HUES64 (cell line): ENCODE measurements around the gene HYDIN.

Experiments used
- H3K27ac ChIP-seq: 2 replicates; pipeline ENCODE4 v1.7.0; 2013; ENCODE audit warnings: low read depth, low read length, inconsistent platforms
- H3K27me3 ChIP-seq: 2 replicates; pipeline ENCODE4 v1.6.1; 2013; ENCODE audit warnings: mild to moderate bottlenecking, low read length; ENCODE audit not compliant: insufficient read depth
- H3K36me3 ChIP-seq: 2 replicates; pipeline ENCODE4 v1.6.1; 2013; ENCODE audit warnings: mild to moderate bottlenecking, low read length; ENCODE audit not compliant: insufficient read depth
- H3K4me1 ChIP-seq: 2 replicates; pipeline ENCODE4 v1.6.1; 2013; ENCODE audit warnings: mild to moderate bottlenecking, low read length, moderate library complexity; ENCODE audit not compliant: insufficient read depth
- H3K4me3 ChIP-seq: 2 replicates; pipeline ENCODE4 v1.5.1; 2013; ENCODE audit warnings: mild to moderate bottlenecking, low read length, moderate library complexity
- H3K9ac ChIP-seq: 2 replicates; pipeline ENCODE4 v1.6.1; 2013; ENCODE audit warnings: mild to moderate bottlenecking, low read depth, low read length
- H3K9me3 ChIP-seq: 2 replicates; pipeline ENCODE4 v1.6.1; 2013; ENCODE audit warnings: low read depth, low read length; ENCODE audit not compliant: insufficient read depth
- WGBS: fragments of 150-250, 120-280 bp; methylation state at CpG from one replicate; pipeline ENCODE4 v1.1.7; 2013; ENCODE audit warnings: missing lambda C conversion rate; 5-methylcytosine and 5-hydroxymethylcytosine counted together

Gene HYDIN

DNA sequence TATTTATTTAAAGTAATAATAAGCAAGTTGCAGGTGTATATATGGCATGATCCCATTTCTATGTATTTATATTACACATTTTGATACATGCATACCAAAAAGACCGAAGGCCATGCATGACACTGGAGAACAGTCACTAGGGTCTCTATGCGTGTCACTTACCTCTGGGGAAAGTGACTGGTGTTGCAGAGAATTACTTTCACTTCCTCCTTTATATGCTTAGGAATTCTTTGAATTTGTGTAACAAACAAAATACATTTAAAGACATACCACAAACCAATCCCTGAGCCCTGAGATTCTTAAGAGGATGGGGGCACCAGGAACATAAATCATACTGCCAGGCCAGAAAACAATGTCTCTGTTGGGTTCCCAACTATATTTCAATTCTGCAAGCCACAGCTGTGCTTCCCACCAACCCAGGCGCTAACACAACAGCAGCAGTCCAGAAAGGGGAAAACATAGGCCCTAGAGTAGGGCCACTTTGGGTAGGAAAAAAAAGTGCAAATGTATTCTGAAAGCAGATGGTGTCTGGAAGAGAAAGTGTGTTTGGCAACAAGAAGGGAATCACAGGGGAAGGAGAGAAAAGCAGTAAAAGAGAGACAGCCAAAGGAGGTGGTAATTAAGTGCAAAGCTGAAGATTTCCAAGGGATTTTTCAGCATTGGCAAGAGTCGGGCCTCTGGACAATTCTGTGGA lies 24.5 kb upstream of the HYDIN start:
- H3K9me3 ChIP-seq, result no peaks in the 10 kb centered on the region
- WGBS, result 86% methylated on average over 4 of the region's 4 CpGs
- H3K36me3 ChIP-seq, result no peaks in the 10 kb centered on the region
- H3K4me1 ChIP-seq, result peaks cover 16% of the 10 kb centered on the region
- 0 out of 2 replicates have a peak overlapping the region, but pooled peaks have one; percentile 17 for H3K9ac ChIP-seq
- H3K27me3 ChIP-seq, result no peaks in the 10 kb centered on the region
- no peak overlapping the region for H3K4me3 ChIP-seq
- H3K27ac ChIP-seq, result peak overlapping the region; percentile 45

DNA sequence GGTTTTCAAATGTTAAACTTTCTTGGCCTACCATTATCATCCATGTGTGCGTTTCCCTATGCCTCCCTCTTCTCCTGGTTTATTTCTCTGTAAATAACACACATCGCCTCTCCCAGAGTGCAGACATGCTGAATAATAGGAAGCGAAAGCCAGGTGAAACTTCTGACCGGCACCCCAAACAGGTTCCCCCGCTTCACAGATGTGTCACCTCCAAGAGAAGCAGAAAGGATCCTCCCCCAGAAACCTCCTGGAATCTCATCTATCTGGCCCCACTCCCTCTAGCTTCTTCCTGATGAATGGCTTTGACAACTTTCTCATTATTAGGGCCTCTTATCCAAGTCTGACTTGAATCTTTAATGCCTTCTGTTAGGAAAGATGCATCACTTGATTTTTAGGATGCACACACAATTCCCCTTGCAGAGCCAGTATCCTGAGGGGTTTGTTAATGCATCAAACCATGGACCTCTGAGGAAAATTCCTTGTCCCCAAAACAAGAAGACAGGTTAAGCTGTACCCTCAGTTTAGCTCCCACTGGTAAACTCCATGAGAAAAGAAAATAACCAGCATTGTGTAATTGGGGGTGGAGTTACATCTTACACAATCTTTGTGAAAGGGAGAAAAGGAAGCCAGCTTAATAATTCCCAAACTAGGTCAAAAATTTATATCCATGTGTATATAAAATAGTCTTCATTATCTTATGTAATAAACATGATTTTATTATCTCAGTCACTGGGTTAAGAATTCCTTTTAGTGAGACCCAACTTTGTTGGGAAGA lies 20.1 kb upstream of the HYDIN start:
- 97% methylated on average over 5 of the region's 5 CpGs for WGBS
- Histone ChIP-seq H3K4me1 (peaks cover 15% of the 10 kb centered on the region), H3K27me3 (no peaks in the 10 kb centered on the region), H3K4me3 (no peak overlapping the region), H3K9me3 (no peaks in the 10 kb centered on the region), H3K9ac (no peak overlapping the region), H3K27ac (no peak overlapping the region), H3K36me3 (no peaks in the 10 kb centered on the region)

DNA sequence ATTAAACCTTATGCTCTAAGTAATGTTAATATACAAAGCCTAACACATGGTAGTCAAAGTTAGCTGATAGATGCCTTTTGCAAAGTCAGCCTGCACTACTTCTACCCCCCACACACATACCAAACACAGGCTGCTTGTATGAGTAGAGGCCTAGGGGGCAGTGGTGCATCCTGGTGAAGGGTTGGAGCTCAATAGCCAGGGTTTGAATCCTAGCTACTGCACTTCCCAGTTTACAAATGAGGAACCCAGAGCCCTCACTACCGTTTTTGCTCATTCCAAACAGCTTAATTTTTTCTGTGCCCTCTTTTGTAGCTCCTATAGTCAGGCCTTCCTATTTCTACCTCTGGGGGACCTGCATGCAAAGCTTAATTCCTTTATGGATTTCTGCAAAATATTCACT lies 18.9 kb upstream of the HYDIN start:
- 57% methylated on average over 1 of the region's 1 CpG for WGBS
- no peak overlapping the region for H3K4me3 ChIP-seq
- H3K36me3 ChIP-seq, result no peaks in the 10 kb centered on the region
- H3K27ac ChIP-seq, result no peak overlapping the region
- H3K9ac ChIP-seq, result no peak overlapping the region
- H3K4me1 ChIP-seq, result peaks cover 4% of the 10 kb centered on the region; the same call in 1 of the 2 replicates
- no peaks in the 10 kb centered on the region for H3K27me3 ChIP-seq
- no peaks in the 10 kb centered on the region for H3K9me3 ChIP-seq

DNA sequence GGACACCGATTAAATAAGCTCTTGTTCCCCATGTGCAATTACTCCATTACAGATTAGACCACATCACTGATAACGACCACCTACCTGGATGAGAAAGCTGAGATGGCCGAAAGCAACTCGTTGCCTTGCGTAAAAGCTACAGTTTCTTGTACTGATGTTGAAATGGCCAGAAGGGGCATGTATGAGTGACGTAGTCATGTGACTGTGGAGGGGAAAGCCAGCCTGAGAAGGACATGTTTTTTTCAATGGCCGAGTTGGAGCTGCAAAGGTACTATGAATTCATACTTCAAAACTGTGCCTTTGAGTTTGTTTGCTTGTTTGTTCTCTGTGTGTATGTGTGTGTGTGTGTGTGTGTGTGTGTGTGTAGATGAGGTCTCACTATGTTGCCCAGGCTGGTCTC lies 17.0 kb upstream of the HYDIN start:
- Histone ChIP-seq H3K27ac (no peak overlapping the region), H3K9me3 (no peaks in the 10 kb centered on the region), H3K4me3 (no peak overlapping the region), H3K27me3 (no peaks in the 10 kb centered on the region), H3K4me1 (0 out of 2 replicates have a peak, but pooled peaks cover 4% of the 10 kb centered on the region), H3K9ac (no peak overlapping the region), H3K36me3 (no peaks in the 10 kb centered on the region)
- WGBS, result 96% methylated on average over 7 of the region's 7 CpGs

DNA sequence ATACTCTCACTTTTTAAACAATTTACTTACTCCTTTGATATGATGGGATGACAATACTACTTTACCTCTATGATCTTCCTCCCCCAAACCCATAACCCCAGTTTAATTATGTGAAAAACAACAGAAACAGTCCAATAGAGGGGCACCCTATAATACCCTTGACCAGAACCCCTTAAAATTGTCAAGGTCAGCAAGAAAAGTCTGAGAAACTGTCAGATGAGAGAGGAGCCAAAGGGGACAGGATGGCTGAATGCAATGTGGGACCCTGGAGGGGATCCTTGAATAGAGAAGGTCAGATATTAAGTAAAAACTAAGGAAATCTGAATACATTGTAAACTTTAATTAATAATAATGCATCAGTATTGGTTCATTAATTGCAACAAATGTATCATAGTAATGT lies 15.8 kb upstream of the HYDIN start:
- Histone ChIP-seq H3K4me1 (0 out of 2 replicates have a peak, but pooled peaks cover 4% of the 10 kb centered on the region), H3K27me3 (no peaks in the 10 kb centered on the region), H3K27ac (no peak overlapping the region), H3K36me3 (no peaks in the 10 kb centered on the region), H3K9ac (no peak overlapping the region), H3K4me3 (no peak overlapping the region), H3K9me3 (no peaks in the 10 kb centered on the region)

DNA sequence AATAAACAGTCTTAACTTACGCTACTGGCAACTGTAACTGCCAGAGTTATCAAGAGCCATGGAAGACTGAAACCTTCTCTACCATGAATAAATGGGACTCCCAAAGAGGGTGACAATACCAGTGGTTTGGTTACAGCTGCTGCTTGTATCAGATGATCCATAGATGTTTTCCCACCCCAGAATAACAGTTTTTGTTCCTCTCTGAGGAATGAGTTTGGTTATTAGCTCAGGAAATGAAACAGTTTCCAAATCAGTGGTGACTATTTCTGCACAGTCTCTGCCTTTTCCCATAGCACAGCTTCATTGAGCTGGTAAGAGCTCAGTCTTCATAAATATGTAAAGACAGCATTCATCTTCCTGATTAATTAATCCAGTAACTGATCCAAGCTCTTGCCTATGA lies 14.0 kb upstream of the HYDIN start:
- Histone ChIP-seq H3K27ac (no peak overlapping the region), H3K4me1 (no peaks in the 10 kb centered on the region), H3K9me3 (no peaks in the 10 kb centered on the region), H3K9ac (no peak overlapping the region), H3K27me3 (no peaks in the 10 kb centered on the region; the same call in 1 of the 2 replicates), H3K4me3 (no peak overlapping the region), H3K36me3 (no peaks in the 10 kb centered on the region)
- WGBS, result 100% methylated on average over 1 of the region's 1 CpG

DNA sequence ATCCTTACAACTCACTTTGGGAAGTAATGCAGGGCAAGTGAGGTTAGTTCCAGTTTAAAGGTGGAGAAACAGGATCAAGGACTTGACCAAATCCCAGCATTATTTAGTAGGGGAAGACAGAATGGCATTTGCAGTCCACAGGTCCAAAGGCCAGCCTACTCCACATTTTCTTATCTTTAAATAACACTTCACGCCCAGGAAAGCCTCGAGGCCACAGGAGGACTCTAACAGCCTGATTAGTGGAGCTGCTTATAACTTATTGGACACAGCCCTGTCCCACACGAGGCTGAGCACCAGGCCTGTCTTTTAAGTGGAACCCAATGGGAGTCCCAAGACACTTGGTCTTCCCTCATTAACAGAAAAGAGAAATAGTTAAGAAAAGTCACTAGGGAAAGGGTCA lies 12.1 kb upstream of the HYDIN start:
- no peaks in the 10 kb centered on the region; the same call in 1 of the 2 replicates for H3K27me3 ChIP-seq
- H3K36me3 ChIP-seq, result no peaks in the 10 kb centered on the region
- H3K9me3 ChIP-seq, result no peaks in the 10 kb centered on the region
- no peaks in the 10 kb centered on the region for H3K4me1 ChIP-seq
- 90% methylated on average over 3 of the region's 3 CpGs for WGBS
- no peak overlapping the region for H3K4me3 ChIP-seq
- H3K9ac ChIP-seq, result no peak overlapping the region
- H3K27ac ChIP-seq, result no peak overlapping the region

DNA sequence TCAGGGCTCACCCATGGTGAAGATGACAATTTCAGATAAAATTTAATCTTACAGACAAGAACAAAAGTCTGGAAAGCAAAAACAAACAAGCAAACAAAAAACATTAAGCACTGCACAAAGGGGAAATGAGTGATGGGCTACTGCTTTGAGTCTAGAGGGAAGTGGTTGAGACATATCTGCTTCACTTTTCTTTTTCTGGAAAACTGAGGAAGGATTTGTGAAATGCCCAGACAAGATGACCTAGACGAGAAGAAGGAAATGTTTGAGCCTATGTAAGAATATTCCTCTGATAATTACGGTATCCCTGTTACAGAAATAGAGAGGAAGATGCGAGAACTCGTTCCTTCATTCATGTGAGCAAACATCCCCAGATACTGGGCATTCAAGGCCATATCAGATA lies 11.5 kb upstream of the HYDIN start:
- no peak overlapping the region for H3K4me3 ChIP-seq
- H3K27ac ChIP-seq, result no peak overlapping the region
- no peaks in the 10 kb centered on the region for H3K4me1 ChIP-seq
- H3K36me3 ChIP-seq, result no peaks in the 10 kb centered on the region
- no peaks in the 10 kb centered on the region for H3K9me3 ChIP-seq
- H3K9ac ChIP-seq, result no peak overlapping the region
- 91% methylated on average over 4 of the region's 4 CpGs for WGBS
- H3K27me3 ChIP-seq, result no peaks in the 10 kb centered on the region; the same call in 1 of the 2 replicates

DNA sequence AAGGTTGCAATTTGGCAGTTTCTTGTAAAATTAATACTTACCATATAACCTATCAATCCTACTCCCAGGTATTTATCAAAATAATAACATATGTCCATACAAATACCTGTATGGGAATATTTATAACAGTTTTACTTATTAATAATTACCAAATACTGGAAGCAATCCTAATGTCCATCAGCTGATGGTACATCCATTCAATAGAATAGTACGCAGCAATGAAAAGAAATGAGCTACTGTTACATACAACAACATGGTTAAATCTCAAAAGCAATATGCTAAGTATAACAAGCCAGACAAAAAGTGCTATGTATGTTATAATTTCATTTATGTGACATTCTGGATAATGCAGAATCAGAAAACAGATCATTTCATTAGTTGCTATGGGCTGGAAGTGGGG lies 1.2 kb downstream of the HYDIN start:
- no peak overlapping the region; the same call in 1 of the 2 replicates for H3K4me3 ChIP-seq
- H3K36me3 ChIP-seq, result no peaks in the 10 kb centered on the region; the same call in 1 of the 2 replicates
- no peak overlapping the region for H3K27ac ChIP-seq
- H3K9ac ChIP-seq, result no peak overlapping the region
- 0 out of 2 replicates have a peak, but pooled peaks cover 4% of the 10 kb centered on the region for H3K4me1 ChIP-seq
- H3K27me3 ChIP-seq, result no peaks in the 10 kb centered on the region
- H3K9me3 ChIP-seq, result peaks cover 32% of the 10 kb centered on the region
- WGBS, result 89% methylated on average over 1 of the region's 1 CpG

DNA sequence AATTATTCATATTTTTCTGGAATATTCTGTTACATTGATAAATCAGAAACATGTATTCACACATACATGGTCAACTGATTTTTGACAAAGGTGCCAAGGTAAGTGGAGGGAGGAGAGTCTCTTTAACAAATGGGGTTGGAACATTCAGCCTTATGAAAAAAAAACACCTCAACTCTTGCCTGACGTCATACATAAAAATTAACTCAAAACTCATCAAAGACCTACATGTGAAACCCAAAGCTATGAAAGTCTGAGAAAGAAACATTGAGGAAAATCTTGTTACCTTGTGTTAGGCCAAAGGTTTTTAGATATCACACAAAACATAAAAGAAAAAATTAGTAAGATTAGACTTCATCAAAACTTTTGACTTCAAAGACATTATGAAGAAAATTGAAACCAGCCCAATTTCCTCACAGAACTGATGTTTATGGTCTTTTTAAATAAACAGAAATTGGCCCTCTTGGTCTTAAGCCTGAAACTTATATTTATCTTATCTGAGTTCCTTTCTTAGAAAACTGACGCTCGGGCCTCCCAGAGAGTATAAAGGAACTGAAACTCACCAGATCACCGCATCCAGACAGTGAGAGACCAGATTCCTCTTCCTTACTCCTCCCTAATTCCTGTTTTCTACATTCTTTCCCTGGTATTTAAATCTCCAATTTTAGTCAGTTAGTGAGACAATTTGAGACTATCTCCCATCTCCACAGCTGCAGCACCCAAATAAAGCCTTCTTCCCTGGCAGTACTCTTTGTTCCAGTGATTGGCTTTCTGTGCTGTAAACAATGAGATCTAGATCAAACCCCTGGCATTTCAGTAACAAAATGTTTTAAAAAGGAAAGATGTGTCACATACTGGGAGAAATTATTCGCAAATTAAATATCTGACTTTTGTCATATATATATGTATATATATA lies 4.0 kb downstream of the HYDIN start:
- Histone ChIP-seq H3K27ac (no peak overlapping the region), H3K27me3 (no peaks in the 10 kb centered on the region), H3K36me3 (no peaks in the 10 kb centered on the region; the same call in 1 of the 2 replicates), H3K4me3 (no peak overlapping the region), H3K9ac (no peak overlapping the region), H3K9me3 (peaks cover 38% of the 10 kb centered on the region), H3K4me1 (peaks cover 4% of the 10 kb centered on the region; the same call in 1 of the 2 replicates)
- WGBS, result 78% methylated on average over 4 of the region's 5 CpGs
